Nephron progenitor cell (in vitro differentiated cells): ENCODE results near the gene FRMPD2.

ENCODE experiments used
- DNase-seq: peaks from one replicate; pipeline ENCODE4 v3.0.0; 2021
- H3K27ac Mint-ChIP-seq: 2 replicates; pipeline ENCODE4 v1.8.0; 2021; ENCODE audit warnings: mild to moderate bottlenecking, moderate library complexity, mixed read lengths
- H3K27me3 Mint-ChIP-seq: 2 replicates; pipeline ENCODE4 v1.8.0; 2021; ENCODE audit warnings: mild to moderate bottlenecking, low read depth, mixed read lengths; ENCODE audit not compliant: poor library complexity
- H3K36me3 Mint-ChIP-seq: 2 replicates; pipeline ENCODE4 v1.8.0; 2021; ENCODE audit warnings: low read depth, mixed read lengths
- H3K4me1 Mint-ChIP-seq: 2 replicates; pipeline ENCODE4 v1.8.0; 2021; ENCODE audit warnings: mixed read lengths
- H3K4me3 Mint-ChIP-seq: 2 replicates; pipeline ENCODE4 v1.8.0; 2021; ENCODE audit warnings: mild to moderate bottlenecking, moderate library complexity, mixed read lengths
- H3K9me3 Mint-ChIP-seq: 2 replicates; pipeline ENCODE4 v1.8.0; 2021; ENCODE audit warnings: mild to moderate bottlenecking, moderate library complexity, mixed read lengths
- TF ChIP-seq, protein P1 (sequence below): fragments of 200-600 bp; sonication (generic); IDR thresholded peaks from 2 replicates; pipeline ENCODE4 v1.5.0; 2021; ENCODE audit warnings: antibody characterized with exemption

FRMPD2 gene

DNA sequence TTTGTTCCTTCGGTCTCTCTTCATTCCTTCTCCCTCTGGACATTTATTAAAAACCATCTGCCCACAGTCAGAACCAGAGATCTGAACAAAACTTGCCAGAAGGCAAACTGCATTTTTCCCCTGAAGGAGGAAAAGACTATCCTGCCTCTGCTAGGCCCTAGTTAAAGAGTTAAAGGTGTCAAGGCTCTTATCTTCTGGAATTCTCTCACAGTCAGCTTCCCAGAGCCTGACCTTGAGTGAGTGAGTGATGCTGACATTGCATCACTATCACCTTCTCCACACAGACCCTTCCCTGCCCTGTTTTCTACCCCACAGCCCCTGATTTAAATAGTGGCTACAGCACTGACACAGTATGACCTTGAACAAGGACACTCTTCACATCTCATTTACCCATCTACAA is 16.4 kb downstream of the FRMPD2 start:
- Mint-ChIP-seq H3K4me1 (peaks cover under 1% of the 10 kb centered on the region), H3K27ac (no peak overlapping the region), H3K27me3 (peaks cover 5% of the 10 kb centered on the region), H3K36me3 (no peaks in the 10 kb centered on the region), H3K9me3 (no peaks in the 10 kb centered on the region), H3K4me3 (no peak overlapping the region)
- no peak for DNase-seq
- TF ChIP-seq, protein P1, sequence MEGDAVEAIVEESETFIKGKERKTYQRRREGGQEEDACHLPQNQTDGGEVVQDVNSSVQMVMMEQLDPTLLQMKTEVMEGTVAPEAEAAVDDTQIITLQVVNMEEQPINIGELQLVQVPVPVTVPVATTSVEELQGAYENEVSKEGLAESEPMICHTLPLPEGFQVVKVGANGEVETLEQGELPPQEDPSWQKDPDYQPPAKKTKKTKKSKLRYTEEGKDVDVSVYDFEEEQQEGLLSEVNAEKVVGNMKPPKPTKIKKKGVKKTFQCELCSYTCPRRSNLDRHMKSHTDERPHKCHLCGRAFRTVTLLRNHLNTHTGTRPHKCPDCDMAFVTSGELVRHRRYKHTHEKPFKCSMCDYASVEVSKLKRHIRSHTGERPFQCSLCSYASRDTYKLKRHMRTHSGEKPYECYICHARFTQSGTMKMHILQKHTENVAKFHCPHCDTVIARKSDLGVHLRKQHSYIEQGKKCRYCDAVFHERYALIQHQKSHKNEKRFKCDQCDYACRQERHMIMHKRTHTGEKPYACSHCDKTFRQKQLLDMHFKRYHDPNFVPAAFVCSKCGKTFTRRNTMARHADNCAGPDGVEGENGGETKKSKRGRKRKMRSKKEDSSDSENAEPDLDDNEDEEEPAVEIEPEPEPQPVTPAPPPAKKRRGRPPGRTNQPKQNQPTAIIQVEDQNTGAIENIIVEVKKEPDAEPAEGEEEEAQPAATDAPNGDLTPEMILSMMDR, result no peak

DNA sequence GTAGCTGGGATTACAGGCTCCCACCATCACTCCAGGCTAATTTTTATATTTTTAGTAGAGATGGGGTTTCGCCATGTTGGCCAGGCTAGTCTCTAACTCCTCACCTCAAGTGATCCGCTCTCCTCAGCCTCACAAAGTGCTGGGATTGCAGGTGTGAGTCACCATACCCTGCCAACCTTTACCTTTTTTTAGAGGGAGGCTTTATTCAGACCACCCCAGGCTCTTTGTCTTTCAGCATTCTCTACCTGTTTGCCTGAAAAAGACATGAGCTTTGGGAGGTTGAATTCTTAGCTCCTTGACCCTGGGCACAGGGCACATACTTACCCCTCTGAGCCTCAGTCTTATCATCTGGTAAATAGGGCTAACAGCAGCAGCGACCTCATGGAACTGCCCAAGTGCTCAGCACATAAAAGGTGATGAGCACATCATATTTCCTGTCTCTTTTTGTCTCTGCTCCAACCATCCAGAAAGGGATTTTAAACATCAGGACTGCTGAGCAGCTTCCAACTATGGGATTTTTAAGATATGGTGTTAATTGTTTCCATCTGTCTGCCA is 17.0 kb downstream of the FRMPD2 start:
- H3K4me3 Mint-ChIP-seq, result no peak overlapping the region
- TF ChIP-seq, protein P1, result no peak
- H3K36me3 Mint-ChIP-seq, result no peaks in the 10 kb centered on the region
- DNase-seq, result no peak
- no peaks in the 10 kb centered on the region for H3K9me3 Mint-ChIP-seq
- H3K4me1 Mint-ChIP-seq, result peaks cover 6% of the 10 kb centered on the region
- H3K27ac Mint-ChIP-seq, result no peak overlapping the region
- H3K27me3 Mint-ChIP-seq, result peaks cover 5% of the 10 kb centered on the region

GRCh38 chr10:48255722-48256121 is 18.8 kb downstream of the FRMPD2 start:
- TF ChIP-seq, protein P1, result no peak
- no peak overlapping the region for H3K27ac Mint-ChIP-seq
- H3K9me3 Mint-ChIP-seq, result no peaks in the 10 kb centered on the region
- H3K36me3 Mint-ChIP-seq, result no peaks in the 10 kb centered on the region
- no peak for DNase-seq
- H3K4me3 Mint-ChIP-seq, result no peak overlapping the region
- peaks cover 5% of the 10 kb centered on the region for H3K27me3 Mint-ChIP-seq
- H3K4me1 Mint-ChIP-seq, result peaks cover 24% of the 10 kb centered on the region

DNA sequence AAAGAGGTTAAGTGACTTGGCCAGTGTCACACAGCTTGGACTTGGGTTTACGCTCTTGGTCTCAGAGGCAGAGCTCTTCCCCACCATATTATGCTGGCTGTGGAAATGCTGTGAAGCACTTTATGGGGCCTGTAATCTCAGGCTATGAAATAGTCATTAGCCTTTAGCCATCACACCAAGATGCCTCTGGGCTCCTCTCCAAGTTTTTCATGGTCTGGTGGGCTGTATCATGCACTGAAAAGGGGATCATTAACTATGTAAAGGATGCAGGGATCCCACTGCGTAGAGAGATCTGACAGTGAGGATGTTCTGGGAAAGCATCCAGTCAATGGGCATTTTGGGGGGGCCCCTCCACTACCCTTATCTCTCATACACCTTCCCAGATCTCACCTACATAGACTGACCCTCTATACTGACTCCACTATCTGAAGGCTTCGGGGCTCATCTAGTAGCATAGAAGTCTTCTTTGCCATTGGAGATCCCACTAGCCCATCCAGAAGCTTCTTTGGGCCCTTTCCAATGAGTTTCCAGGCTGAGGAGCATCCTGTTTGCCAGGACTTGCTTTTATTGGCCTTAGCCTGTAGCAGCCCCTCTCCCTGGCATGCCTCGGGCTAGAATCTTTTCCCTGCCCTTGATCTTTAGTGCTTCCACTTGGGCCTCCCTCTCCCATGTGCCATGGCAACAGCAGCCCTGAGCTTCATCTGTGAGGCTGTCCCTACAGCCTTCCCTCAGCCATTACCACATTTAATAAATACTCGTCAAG is 19.6 kb downstream of the FRMPD2 start:
- DNase-seq, result no peak
- Mint-ChIP-seq H3K36me3 (no peaks in the 10 kb centered on the region), H3K9me3 (no peaks in the 10 kb centered on the region), H3K4me1 (peaks cover 24% of the 10 kb centered on the region), H3K4me3 (no peak overlapping the region), H3K27me3 (peaks cover 5% of the 10 kb centered on the region), H3K27ac (no peak overlapping the region)
- TF ChIP-seq, protein P1, result no peak

DNA sequence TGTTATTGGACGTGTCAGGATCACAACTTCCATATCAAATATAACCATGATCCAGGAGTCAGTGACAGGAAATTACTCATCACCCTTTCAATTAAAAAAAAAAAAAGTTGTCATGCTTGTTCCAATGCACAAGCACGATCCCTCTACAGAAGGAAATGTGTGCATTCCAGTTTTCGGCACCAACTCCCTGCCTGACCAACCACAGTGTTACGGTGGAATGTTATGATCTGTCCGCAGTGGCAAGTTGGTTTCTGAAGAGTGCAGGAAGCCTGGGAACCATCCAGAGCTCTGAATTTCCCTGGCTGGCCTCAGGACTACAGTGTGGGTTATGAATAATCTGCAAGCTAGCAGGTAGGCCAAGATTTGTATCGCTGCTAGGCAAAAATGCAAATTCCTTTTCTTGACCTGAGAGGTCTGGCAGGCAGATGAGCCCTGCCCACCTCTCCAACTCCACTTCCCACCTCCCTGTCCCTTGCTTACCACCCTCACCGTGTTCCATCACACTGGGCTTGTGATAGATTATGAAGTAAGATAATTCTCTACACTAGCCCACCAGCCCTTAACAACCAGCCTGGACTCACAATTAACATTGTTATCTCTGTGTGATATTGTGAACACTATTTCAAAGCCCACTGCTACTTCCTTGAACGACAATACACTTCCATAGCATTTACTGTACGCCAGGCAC is 20.4 kb downstream of the FRMPD2 start:
- Mint-ChIP-seq H3K36me3 (no peaks in the 10 kb centered on the region), H3K27ac (peak overlapping the region; percentile 22), H3K4me3 (no peak overlapping the region), H3K27me3 (peaks cover 5% of the 10 kb centered on the region), H3K4me1 (peaks cover 24% of the 10 kb centered on the region), H3K9me3 (no peaks in the 10 kb centered on the region)
- TF ChIP-seq, protein P1, result no peak
- no peak for DNase-seq
